ENCODE data around the gene FUCA2.

FUCA2 gene

GRCh38 chr6:143510991-143511891 lies at the start of gene FUCA2:
Gene FUCA2, minus strand, starts transcription at chr6:143511720. Its CDS starts 86 bp downstream, at chr6:143511634.
- DNase-seq (ENCODE audit: low read depth in 2 of 2) = peak; percentile 49 to 54

- no peak for DNase-seq (ENCODE audit: low read depth in 2 of 2)
Observed at GRCh38 chr6:143561105-143561704, 49.7 kb upstream of the FUCA2 start.

- no peak for DNase-seq (ENCODE audit: low read depth in 2 of 2)
Observed at GRCh38 chr6:143559051-143559660, 47.6 kb upstream of the FUCA2 start.

GRCh38 chr6:143556529-143556928 lies 45.0 kb upstream of the FUCA2 start:
- no peak for DNase-seq (ENCODE audit: low read depth in 2 of 2)

- no peak for DNase-seq (ENCODE audit: low read depth in 2 of 2)
Observed at GRCh38 chr6:143555582-143555981, 44.1 kb upstream of the FUCA2 start.

GRCh38 chr6:143555071-143555492 lies 43.6 kb upstream of the FUCA2 start:
- DNase-seq (ENCODE audit: low read depth in 2 of 2) = no peak

- DNase-seq (ENCODE audit: low read depth in 2 of 2) = no peak
Observed at GRCh38 chr6:143553337-143553736, 41.8 kb upstream of the FUCA2 start.

GRCh38 chr6:143549949-143550268 lies 38.4 kb upstream of the FUCA2 start:
- no peak for DNase-seq (ENCODE audit: low read depth in 2 of 2)

GRCh38 chr6:143549221-143549948 lies 37.9 kb upstream of the FUCA2 start:
- DNase-seq (ENCODE audit: low read depth in 2 of 2) = peak; percentile 23 to 25

GRCh38 chr6:143546599-143546998 lies 35.1 kb upstream of the FUCA2 start:
- DNase-seq (ENCODE audit: low read depth in 2 of 2) = no peak

- DNase-seq (ENCODE audit: low read depth in 2 of 2) = no peak
Observed at GRCh38 chr6:143545976-143546547, 34.5 kb upstream of the FUCA2 start.

- no peak for DNase-seq (ENCODE audit: low read depth in 2 of 2)
Observed at GRCh38 chr6:143545165-143545564, 33.6 kb upstream of the FUCA2 start.

- no peak for DNase-seq (ENCODE audit: low read depth in 2 of 2)
Observed at GRCh38 chr6:143544011-143544696, 32.6 kb upstream of the FUCA2 start.

- DNase-seq (ENCODE audit: low read depth in 2 of 2) = no peak
Observed at GRCh38 chr6:143543435-143543834, 31.9 kb upstream of the FUCA2 start.

GRCh38 chr6:143542888-143543287 lies 31.4 kb upstream of the FUCA2 start:
- DNase-seq (ENCODE audit: low read depth in 2 of 2) = no peak

GRCh38 chr6:143540192-143540591 lies 28.7 kb upstream of the FUCA2 start:
- DNase-seq (ENCODE audit: low read depth in 2 of 2) = no peak

GRCh38 chr6:143539734-143540133 lies 28.2 kb upstream of the FUCA2 start:
- no peak for DNase-seq (ENCODE audit: low read depth in 2 of 2)

GRCh38 chr6:143539106-143539505 lies 27.6 kb upstream of the FUCA2 start:
- no peak for DNase-seq (ENCODE audit: low read depth in 2 of 2)

- no peak for DNase-seq (ENCODE audit: low read depth in 2 of 2)
Observed at GRCh38 chr6:143538374-143538773, 26.9 kb upstream of the FUCA2 start.

GRCh38 chr6:143536866-143537691 lies 25.6 kb upstream of the FUCA2 start:
- peak; percentile 38 to 39 for DNase-seq (ENCODE audit: low read depth in 2 of 2)
